HG02885 (cell line): ENCODE data around the gene EPHA6.

Source experiments
- ATAC-seq: cut with Tn5 transposase; IDR thresholded peaks from one replicate; pipeline ENCODE4 v1.9.1; 2021; ENCODE audit warnings: mild to moderate bottlenecking; ENCODE audit not compliant: unreplicated experiment, poor library complexity

Gene EPHA6

GRCh38 chr3:97674461-97674860 lies 860.1 kb downstream of the EPHA6 start:
- no peak for ATAC-seq

- ATAC-seq: no peak
These were observed 865.8 kb downstream of the EPHA6 start for GRCh38 chr3:97680210-97680609.

- ATAC-seq: no peak
These were observed 866.3 kb downstream of the EPHA6 start for GRCh38 chr3:97680696-97681095.

DNA sequence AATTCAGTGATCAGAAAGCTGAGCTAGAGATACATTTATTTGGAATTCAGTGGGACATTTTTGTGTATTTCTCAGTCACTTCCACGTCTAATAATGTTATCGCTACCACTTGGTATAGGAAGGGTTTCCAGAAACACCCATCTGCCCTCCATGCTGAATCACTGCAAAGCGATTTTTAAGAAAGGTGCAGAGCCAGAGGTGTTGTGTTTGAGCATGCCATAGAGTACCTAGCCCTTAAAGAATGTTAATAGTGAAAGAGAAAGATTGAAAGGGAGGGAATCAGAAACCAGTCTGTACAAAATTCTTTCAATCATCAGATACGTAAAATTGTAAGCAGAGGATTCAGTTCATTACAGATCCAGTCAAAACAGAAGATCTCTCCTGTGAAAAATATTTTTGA lies 870.1 kb downstream of the EPHA6 start:
- ATAC-seq: no peak

GRCh38 chr3:97686258-97686657 lies 871.9 kb downstream of the EPHA6 start:
- ATAC-seq: no peak

- ATAC-seq: no peak
These were observed 873.3 kb downstream of the EPHA6 start for GRCh38 chr3:97687734-97688133.

GRCh38 chr3:97689111-97689510 lies 874.7 kb downstream of the EPHA6 start:
- no peak for ATAC-seq

GRCh38 chr3:97689962-97690361 lies 875.6 kb downstream of the EPHA6 start:
- no peak for ATAC-seq

DNA sequence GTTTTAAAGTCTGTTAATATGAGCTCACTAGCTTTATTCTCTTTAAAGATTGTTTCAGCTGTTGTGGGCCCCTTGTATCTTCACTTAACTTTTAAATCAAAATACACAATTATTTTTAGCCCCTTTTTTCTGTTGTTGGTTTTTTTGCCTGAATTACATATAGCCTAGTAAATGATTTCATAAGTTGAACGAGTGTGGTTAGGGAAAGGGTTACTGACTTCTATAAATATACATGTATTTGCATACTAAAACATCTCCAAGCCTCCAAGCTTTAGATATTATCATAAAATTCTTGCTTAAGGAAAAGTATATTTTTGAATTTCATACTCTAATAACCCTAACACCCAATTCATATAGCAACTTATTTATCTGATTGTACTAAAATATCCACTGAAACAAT lies 877.0 kb downstream of the EPHA6 start:
- ATAC-seq: no peak

DNA sequence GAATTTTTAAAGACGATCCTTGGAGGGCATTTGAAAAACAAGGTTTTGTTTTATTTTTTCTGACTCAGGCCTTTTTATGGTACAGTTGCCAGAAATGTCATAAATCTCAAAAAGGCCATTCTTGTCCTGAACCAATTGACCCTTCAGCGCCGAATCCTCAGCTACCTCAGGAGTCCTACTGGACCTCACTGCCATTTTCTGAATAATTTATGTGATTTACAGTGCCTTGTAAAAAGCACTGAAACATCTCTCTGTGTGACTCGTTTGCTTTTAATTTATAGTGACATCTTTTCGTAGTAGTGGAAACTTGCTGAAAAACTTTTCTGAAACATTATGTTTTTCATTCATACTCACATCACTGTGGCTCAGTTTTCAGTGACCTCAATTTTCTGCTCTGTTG lies 878.0 kb downstream of the EPHA6 start:
- ATAC-seq: no peak

DNA sequence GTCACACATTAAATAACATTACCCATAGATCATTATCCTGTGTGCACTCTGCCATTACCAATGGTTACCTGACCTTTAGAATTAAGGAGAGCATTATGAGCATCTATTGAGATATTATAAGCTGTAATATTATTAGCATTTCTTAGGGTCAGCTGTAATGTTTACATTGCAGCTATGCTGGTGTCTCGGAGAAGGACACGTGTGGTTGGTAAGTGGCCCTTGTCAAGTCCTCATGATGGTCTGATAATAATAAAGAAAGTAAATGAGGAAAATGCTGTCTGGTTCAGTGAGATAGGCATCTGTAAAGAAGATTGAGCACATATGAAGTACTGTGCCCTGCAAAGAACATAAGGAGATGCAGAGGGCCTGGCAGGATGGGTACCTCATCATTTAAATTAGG lies 878.4 kb downstream of the EPHA6 start:
- no peak for ATAC-seq

- ATAC-seq: no peak
These were observed 880.5 kb downstream of the EPHA6 start for GRCh38 chr3:97694876-97695275.

GRCh38 chr3:97698691-97699090 lies 884.3 kb downstream of the EPHA6 start:
- ATAC-seq: no peak

GRCh38 chr3:97699889-97700288 lies 885.5 kb downstream of the EPHA6 start:
- no peak for ATAC-seq

DNA sequence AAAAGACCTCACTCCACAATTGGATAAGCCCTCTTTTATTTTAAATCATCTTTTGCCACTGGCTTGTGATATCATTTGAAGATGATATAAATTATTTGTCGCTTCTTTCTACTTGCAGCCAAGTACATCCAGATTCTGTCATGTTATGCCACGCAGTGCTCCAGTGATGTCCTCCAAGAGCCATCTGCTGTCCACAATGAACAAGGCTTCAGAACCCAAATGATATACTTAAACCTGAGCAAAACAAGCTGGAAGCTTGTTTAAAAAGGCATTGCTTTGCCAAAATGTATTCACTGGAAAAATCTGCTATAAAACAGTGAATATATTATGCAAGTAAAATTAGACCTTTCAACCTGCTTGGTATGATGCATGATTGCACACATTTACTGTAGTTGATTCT lies 891.4 kb downstream of the EPHA6 start:
- no peak for ATAC-seq

- ATAC-seq: no peak
These were observed 891.8 kb downstream of the EPHA6 start for GRCh38 chr3:97706226-97706625.

DNA sequence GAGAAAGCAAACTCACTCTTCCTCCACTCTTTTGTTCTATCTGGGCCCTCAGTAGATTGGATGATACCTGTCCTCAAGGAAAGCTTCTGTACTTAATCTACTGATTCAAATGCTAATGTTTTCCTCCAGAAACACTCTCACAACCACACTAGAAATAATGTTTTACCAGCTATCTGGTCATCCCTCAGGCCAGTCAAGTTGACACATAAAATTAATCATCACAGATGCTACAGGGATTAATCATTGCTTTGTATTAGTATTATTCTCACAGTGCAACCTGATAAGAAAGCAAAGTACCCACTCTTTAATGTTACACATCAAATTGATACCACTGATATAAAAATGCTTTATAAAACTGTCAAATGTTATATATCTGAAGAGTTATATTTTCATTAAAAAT lies 897.3 kb downstream of the EPHA6 start:
- ATAC-seq: no peak

DNA sequence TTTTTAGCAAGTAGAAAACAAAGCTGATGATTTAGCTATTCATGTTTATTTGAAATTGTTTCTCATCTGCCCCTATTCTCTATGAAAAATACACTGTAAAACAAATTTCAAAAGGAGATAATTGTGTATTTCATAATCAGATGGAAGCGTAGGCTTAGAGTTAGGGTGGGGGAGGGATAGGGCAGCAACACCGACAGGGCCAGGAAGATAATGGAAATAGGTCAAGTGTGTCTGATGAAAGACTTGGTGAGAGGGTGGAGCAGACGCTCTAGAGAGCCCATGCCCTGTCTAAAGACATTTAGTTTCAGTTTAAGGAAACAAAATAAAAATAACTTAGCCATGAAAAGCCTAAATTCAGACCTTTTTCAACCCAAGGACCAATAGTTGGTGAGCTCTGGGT lies 898.5 kb downstream of the EPHA6 start:
- no peak for ATAC-seq

GRCh38 chr3:97713634-97714033 lies 899.2 kb downstream of the EPHA6 start:
- ATAC-seq: no peak

DNA sequence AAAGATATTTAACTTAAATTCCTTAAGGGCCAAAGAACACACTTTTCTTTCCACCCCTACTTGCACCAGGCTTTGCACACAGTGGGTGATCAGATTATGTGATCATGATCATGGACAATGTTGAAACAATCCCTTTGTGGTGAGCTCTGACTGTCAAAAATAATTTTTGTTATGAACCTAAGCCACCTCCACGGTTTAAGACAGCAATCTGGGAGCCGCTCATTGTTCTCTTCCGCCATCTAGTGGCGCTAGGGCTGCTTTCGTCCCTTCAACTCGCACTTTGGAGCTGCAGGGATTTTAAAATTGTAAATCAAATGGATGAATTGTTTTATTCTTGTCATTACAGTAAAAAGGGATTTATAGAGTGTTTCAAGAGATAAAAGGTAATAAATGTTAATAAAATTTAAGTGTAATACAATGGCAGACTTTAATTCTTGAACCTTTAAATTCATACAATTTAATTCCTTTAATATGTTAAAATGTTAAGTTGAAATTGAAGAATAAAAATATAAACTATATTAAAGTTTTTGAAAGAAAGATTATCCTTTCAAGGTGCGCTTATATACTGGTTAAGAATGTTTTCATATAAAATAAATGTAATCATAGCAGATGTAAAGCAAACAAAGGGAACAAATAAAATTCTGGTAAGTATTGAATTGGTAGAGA lies 904.9 kb downstream of the EPHA6 start:
- peak; percentile 95 for ATAC-seq

DNA sequence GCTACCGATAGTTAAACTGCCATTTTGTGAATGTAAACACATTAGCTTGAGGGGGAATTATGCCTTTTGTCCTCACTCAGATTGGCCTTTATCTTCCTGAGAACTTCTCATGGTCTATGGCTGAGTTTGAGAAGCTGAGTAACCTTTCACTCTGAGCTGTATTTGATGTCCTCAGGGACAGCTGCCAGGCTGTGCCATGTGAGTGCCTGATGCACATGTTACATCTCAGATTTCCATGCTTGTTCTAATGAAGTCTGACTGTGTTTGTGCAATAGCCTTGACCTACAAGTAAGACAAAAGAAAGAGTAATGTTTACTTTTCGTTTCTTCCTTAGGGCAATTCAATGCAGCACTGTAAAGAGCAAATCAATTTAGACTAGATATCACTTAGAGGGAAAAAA lies 906.0 kb downstream of the EPHA6 start:
- ATAC-seq: no peak

DNA sequence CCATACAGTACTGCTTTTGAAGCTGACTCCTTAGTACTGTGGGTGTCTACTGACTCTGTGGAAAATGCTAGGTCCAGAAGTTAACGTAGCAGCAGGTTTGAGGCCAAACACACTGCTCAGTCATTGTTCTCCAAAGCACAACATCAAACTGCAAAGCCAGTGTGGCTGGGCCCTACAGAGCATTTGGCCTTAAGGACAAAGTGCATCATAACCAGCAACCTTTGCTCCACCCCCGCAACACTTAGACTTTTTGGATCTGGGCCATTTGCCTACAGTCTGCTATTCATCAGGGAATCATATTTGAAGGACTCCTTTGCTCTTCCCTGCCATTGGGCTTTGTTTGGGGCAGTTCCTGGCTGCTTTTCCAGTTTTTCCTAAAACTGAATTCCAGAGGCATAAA lies 907.1 kb downstream of the EPHA6 start:
- no peak for ATAC-seq

DNA sequence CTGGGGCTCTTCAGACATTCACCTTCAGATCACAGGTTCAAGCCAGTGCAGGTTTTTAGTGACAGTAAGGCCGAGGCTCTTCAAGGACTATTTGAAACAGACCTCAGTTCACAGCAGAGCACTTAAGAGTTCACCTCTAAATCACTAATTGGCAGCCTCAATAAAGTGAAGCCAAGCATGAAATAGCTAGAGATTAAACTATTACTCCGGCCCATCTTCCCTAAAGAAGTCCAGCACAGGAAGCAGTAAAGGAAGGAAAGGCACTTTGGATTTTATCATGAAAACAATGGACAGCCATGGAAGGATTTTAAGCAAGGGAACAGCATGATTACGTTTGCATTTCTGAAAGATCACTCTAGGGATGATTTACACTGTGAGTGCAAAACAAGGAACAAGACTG lies 922.5 kb downstream of the EPHA6 start:
- no peak for ATAC-seq
